ENCODE data around the gene ABCC8.

- TF ChIP-seq POLR2A (IDR thresholded peaks at IDR 0.05): no peak
- no peak for TF ChIP-seq CTCF (IDR thresholded peaks at IDR 0.05)
These were observed 83.2 kb downstream of the ABCC8 start for GRCh38 chr11:17393472-17393871.
